GM18868 (cell line): ENCODE data around the gene LASP1.
A peak's percentile ranks its signal among the peaks of the same experiment; 100 is the strongest.

Experiments used
- ATAC-seq: cut with Tn5 transposase; IDR thresholded peaks from one replicate; pipeline ENCODE4 v1.9.1; 2021; ENCODE audit warnings: mild to moderate bottlenecking, moderate library complexity; ENCODE audit not compliant: unreplicated experiment

Gene LASP1

GRCh38 chr17:38868817-38869525 is 887 bp upstream of the LASP1 start:
- peak; percentile 38 for ATAC-seq

GRCh38 chr17:38870259-38871165 is 654 bp downstream of the LASP1 start:
- no peak for ATAC-seq

GRCh38 chr17:38871247-38872015 is 1.6 kb downstream of the LASP1 start:
- no peak for ATAC-seq

- no peak for ATAC-seq
These were observed 2.2 kb downstream of the LASP1 start for GRCh38 chr17:38872027-38872511.

- ATAC-seq: no peak
These were observed 3.0 kb downstream of the LASP1 start for GRCh38 chr17:38872671-38873385.

GRCh38 chr17:38873640-38874380 is 4.0 kb downstream of the LASP1 start:
- ATAC-seq: no peak

- ATAC-seq: no peak
These were observed 4.9 kb downstream of the LASP1 start for GRCh38 chr17:38874505-38875400.

- no peak for ATAC-seq
These were observed 5.7 kb downstream of the LASP1 start for GRCh38 chr17:38875477-38876075.

- no peak for ATAC-seq
These were observed 7.4 kb downstream of the LASP1 start for GRCh38 chr17:38877130-38877851.

- ATAC-seq: no peak
These were observed 10.2 kb downstream of the LASP1 start for GRCh38 chr17:38879878-38880665.

GRCh38 chr17:38881600-38882191 is 11.8 kb downstream of the LASP1 start:
- ATAC-seq: no peak

GRCh38 chr17:38882870-38883269 is 13.0 kb downstream of the LASP1 start:
- ATAC-seq: no peak

- ATAC-seq: no peak
These were observed 14.0 kb downstream of the LASP1 start for GRCh38 chr17:38883592-38884526.

- no peak for ATAC-seq
These were observed 15.3 kb downstream of the LASP1 start for GRCh38 chr17:38885044-38885727.
